ENCODE results near the gene ZNF681. TPM values are rescaled to one million over a fixed set of nuclear protein-coding genes. Genes with fewer than 3 reads are reported as not detected.
"Not testable (repeated sequence)": the region's sequence is repeated elsewhere in the genome, so short reads cannot be mapped to it uniquely, and the experiment has no call there.

Gene ZNF681
- total RNA-seq, 3 donors from 2014 or later = 2.1 to 5.4 (median 3.3) TPM

- no peak for TF ChIP-seq CTCF (IDR thresholded peaks at IDR 0.05)
- peak; percentile 45 for ATAC-seq
- Histone ChIP-seq H3K9me3 (no peaks in the 10 kb centered on the region), H3K4me1 (ENCODE audit: low read depth) (no peaks in the 10 kb centered on the region), H3K4me3 (no peak overlapping the region), H3K36me3 (ENCODE audit: low read depth) (no peaks in the 10 kb centered on the region)
- intact Hi-C loops (cut with DNase I, micrococcal nuclease) = no loop called here
- DNase-seq = no peak
Observed at GRCh38 chr19:23769691-23770468, 11.2 kb upstream of the ZNF681 start.

GRCh38 chr19:23766951-23767350 lies 8.3 kb upstream of the ZNF681 start:
- H3K36me3 ChIP-seq (ENCODE audit: low read depth) = no peaks in the 10 kb centered on the region
- no peaks in the 10 kb centered on the region for H3K4me1 ChIP-seq (ENCODE audit: low read depth)
- H3K4me3 ChIP-seq = no peak overlapping the region
- DNase-seq (no peak), ATAC-seq (no peak)
- no peak for TF ChIP-seq CTCF (IDR thresholded peaks at IDR 0.05)
- intact Hi-C loops (cut with DNase I, micrococcal nuclease) = no loop called here
- H3K9me3 ChIP-seq = no peaks in the 10 kb centered on the region

- no peak for DNase-seq
- TF ChIP-seq CTCF (IDR thresholded peaks at IDR 0.05) = no peak
- H3K4me1 ChIP-seq (ENCODE audit: low read depth) = no peaks in the 10 kb centered on the region
- intact Hi-C loops (cut with DNase I, micrococcal nuclease) = no loop called here
- H3K9me3 ChIP-seq = no peaks in the 10 kb centered on the region
- H3K36me3 ChIP-seq (ENCODE audit: low read depth) = no peaks in the 10 kb centered on the region
- no peak for ATAC-seq
- H3K4me3 ChIP-seq = no peak overlapping the region
Observed at GRCh38 chr19:23764781-23765180, 6.1 kb upstream of the ZNF681 start.

- DNase-seq (peak; percentile 90 to 94 (median 93)), ATAC-seq (peak; percentile 87)
- Histone ChIP-seq H3K9me3 (no peaks in the 10 kb centered on the region), H3K36me3 (ENCODE audit: low read depth) (no peaks in the 10 kb centered on the region), H3K4me1 (ENCODE audit: low read depth) (no peaks in the 10 kb centered on the region), H3K4me3 (peak overlapping the region; percentile 35)
- intact Hi-C loops (cut with DNase I, micrococcal nuclease) = no loop called here
- no peak for TF ChIP-seq CTCF (IDR thresholded peaks at IDR 0.05)
Observed at GRCh38 chr19:23762884-23763711, 4.4 kb upstream of the ZNF681 start.

DNA sequence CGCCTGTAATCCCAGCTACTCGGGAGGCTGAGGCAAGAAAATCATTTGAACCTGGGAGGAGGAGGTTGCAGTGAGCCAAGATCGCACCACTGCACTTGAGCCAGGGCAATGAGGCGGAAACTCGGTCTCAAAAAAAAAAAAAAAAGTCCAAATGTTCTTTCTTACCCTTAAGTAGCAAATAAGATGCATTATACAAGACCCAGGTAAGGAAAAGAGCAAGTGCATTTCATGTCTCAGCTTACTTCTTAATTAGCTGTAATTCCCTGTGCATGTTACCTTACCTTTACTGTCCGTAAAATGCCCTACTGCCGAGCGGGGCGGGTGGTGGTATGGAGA lies 3.8 kb upstream of the ZNF681 start:
- H3K36me3 ChIP-seq (ENCODE audit: low read depth) = no peaks in the 10 kb centered on the region
- peaks cover 2% of the 10 kb centered on the region for H3K4me1 ChIP-seq (ENCODE audit: low read depth)
- intact Hi-C loops (cut with DNase I, micrococcal nuclease) = no loop called here
- ATAC-seq (no peak), DNase-seq (no peak)
- H3K9me3 ChIP-seq = no peaks in the 10 kb centered on the region
- no peak for TF ChIP-seq CTCF (IDR thresholded peaks at IDR 0.05)
- peak overlapping the region; percentile 35 for H3K4me3 ChIP-seq

GRCh38 chr19:23760326-23760725 lies 1.6 kb upstream of the ZNF681 start:
- H3K9me3 ChIP-seq; DNase-seq; H3K4me3 ChIP-seq; H3K36me3 ChIP-seq (ENCODE audit: low read depth); ATAC-seq; H3K4me1 ChIP-seq (ENCODE audit: low read depth); intact Hi-C loops (cut with DNase I, micrococcal nuclease): not testable (repeated sequence)

- intact Hi-C loops (cut with DNase I, micrococcal nuclease); ATAC-seq; H3K4me1 ChIP-seq (ENCODE audit: low read depth); H3K4me3 ChIP-seq; DNase-seq; H3K36me3 ChIP-seq (ENCODE audit: low read depth): not testable (repeated sequence)
- peaks cover 88% of the 10 kb centered on the region for H3K9me3 ChIP-seq
Observed at GRCh38 chr19:23743633-23744232, 15.0 kb downstream of the ZNF681 start.

DNA sequence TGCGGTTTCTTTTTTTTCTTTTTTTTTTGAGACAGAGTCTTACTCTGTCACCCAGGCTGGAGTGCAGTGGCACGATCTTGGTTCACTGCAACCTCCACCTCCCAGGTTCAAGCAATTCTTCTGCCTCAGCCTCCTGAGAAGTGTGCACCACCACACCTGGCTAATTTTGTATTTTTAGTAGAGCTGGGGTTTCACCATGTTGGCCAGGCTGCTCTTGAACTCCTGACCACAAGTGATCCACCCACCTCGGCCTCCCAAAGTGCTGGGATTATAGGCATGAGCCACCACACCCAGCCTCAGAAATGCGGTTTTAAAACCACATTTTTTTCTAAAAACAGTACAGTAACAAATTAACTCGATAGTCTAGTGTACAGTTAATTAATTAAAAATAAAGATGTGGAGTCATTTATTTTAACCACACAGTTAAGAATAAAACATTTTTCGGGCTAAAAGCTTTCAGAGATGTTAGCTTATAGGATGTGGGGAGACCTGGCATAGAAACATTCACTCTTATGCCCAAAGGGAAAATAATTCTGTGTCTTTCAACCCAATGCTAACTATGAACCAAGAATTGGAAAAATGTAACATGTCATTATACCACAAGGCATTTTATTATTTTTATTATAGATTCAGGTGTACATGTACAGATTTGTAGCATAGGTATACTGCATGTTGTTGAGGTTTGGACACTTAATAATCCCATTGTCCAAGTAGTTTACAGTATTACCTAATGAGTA lies 27.8 kb downstream of the ZNF681 start:
- H3K4me3 ChIP-seq; H3K4me1 ChIP-seq (ENCODE audit: low read depth); ATAC-seq; DNase-seq; H3K36me3 ChIP-seq (ENCODE audit: low read depth); intact Hi-C loops (cut with DNase I, micrococcal nuclease): not testable (repeated sequence)
- peaks cover 13% of the 10 kb centered on the region for H3K9me3 ChIP-seq
